HG03460 (cell line): ENCODE measurements around the gene SLC43A2.

Experiments used
- ATAC-seq: cut with Tn5 transposase; IDR thresholded peaks from one replicate; pipeline ENCODE4 v1.9.1; 2021; ENCODE audit not compliant: unreplicated experiment

Gene SLC43A2

DNA sequence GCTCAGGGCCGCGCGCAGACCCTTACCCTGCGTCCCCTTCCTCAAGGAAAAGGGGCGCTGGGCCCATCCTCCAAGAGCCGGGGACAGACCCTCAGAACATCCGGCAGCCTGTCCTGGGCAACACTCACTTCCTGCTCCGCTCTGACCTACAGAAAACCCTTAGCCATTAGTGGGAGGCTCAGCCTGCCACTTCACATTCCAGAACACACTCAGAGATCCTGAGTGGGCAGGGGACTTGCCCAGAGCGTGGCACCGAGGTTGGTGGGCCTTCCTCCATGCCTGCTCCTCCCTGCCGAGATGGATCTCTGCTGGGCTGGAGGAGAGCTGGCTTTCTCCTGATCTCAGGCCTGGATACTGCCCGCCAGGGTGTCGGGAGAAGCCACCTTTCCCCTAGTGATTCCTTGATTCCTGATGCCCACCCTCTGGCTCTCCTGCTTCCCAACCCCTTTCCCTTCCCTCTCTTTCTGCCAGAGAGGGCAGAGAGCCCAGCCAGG is 15.4 kb upstream of the SLC43A2 start:
- no peak for ATAC-seq

DNA sequence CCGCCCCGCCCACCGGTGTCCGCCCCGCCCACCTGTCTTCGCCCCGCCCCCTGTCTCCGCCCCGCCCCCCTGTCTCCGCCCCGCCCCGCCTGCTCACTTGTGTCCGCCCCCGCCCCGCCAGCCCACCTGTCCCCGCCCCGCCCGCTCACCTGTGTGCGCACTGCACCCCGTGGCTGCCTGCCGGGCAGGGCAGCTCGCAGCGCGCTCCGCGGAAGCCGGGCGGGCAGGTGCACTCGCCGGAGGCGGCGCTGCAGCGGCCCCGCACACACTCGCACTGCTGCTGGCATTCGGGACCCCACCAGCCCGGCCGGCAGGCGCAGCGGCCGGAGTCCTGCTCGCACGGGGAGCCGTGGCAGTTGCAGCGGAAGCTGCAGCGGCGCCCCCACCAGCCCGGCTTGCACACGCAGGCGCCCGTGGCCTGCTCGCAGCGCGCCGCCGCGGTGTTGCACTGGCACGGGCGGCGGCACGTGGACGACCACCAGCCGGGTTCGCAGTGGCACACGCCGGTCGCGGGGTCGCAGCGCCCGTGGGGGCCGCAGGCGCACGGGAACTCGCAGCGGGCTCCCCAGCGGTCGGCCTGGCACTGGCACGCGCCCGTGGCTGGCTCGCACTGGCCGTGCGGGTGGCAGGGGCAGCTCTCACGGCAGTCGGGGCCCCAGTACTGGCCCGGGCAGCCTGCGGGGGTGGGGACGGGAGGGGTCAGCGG is 14.8 kb upstream of the SLC43A2 start:
- ATAC-seq, result no peak

DNA sequence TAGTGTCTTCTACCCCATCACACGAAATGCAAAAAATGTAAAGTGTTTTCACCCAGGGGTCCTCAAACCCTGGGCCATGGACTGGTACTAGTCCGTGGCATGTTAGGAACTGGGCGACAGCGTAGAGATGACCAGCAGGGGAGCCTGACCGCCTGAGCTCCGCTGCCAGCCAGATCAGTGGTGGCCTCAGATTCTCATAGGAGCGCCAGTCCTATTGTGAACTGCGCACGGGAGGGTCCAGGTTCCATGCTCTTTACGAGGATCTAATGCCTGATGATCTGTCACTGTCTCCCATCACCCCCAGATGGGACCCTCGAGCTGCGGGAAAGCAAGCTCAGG is 12.4 kb upstream of the SLC43A2 start:
- no peak for ATAC-seq

DNA sequence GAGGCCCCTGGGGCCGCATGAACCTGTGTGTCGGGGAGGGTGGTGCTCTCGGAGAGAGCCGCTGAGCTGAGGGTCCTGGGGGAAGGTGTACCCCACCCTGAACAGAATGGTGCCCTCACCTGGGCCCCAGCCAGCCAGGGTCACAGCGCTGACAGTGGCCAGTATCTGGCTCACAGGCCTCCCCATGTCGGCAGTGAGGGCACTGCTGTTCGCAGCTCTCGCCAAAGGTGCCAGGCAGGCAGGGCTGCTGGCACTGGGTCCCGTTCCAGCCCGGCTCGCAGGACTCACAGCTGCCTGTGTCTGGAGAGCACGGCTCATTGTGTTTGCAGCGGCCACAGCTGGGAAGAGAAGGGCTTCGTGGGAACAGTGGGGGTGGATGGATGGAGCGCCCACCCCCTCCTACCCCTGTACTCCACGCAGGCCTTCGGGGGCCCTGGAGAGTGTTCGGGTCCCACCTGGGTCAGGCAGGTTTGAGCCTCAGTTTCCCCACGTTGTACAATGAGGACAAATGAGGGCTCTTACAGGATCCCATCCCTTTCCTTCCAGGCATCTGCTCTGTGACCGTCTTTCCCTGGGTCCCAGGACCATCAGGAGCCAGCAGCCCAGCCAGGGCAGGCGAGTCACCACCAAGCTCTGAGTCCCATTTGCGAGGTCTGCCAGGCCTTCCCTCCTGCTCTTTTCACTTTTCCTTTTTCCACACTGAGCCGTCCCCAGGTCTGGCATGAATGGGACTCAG is 11.9 kb upstream of the SLC43A2 start:
- ATAC-seq, result no peak

DNA sequence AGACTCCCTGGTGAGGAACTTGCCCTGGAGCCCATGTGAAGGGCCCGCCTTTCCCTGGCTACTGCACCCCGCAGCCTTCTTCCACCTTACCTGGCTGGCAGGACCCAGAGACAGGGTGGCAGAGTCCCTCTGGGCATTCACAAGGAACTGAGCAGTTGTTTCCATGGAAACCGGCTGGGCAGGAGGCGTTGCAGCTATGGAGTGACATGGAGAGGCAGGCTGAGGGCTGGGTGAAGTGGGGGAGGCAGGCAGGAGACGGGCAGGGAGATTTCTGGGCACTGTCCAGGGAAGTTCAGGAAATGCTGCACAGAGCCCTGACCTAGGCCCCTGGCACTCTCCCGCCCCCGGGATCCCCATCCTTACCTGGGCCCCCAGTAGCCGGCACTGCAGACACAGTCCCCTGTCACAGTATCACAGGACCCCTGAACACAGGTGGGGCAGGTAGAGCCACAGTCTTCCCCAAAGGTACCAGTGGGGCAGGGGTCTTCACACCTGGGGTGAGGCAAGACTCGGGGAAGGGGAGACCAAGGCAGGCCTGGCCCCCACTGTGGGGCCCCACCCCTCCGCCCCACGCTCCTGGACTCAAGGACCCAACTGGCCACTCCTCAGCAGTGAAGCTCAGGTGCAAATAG is 11.0 kb upstream of the SLC43A2 start:
- no peak for ATAC-seq

DNA sequence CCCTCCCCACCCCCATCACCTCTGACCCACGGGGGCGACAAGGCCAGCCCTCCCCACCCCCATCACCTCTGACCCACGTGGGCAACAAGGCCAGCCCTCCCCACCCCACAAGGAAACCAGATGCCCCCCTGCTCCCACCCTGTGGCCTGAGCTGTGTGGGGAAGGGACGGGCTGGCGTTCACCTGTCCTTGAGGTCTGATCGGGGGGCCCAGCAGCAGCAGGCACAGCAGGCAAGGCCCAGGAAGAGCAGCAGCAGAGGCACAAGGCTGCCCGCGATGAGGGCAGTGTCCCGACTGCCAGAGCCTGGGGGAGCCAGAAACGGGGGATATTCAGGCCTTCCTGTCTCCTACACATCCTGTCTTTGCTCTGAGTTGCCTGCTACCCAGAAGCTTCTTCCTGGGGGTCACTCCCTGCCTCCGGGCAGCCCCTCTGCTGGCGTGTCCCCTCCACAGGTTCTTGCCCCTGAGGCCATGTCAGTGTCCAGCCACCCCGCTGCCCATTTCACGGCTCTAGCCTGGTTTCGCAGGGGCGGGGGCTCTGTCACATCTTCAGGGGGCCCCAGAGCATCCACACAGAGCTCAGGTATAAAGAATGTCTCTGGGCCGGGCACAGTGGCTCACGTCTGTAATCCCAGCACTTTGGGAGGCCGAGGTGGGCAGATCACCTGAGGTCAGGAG is 10.1 kb upstream of the SLC43A2 start:
- no peak for ATAC-seq

DNA sequence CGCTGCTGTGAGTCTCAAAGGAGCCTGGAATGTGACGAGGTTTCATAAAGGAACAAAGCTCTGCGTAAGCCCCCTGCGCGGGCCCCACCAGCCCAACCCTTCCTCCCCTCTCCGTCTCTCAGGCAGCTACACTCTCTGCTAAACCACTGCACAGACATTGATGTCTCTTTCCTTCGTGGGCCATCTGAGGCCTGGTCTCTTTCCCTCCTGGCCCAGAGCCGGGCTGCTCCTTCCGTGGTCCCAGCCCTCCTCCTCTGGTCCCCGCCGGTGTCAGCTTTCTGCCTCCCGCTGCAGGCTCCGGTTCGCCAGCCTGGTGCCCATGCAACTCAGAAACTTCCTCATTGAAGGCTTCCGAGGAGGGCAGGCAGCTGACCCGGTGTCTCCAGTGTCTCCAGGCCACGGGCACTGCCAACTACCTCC is 9.5 kb upstream of the SLC43A2 start:
- no peak for ATAC-seq

DNA sequence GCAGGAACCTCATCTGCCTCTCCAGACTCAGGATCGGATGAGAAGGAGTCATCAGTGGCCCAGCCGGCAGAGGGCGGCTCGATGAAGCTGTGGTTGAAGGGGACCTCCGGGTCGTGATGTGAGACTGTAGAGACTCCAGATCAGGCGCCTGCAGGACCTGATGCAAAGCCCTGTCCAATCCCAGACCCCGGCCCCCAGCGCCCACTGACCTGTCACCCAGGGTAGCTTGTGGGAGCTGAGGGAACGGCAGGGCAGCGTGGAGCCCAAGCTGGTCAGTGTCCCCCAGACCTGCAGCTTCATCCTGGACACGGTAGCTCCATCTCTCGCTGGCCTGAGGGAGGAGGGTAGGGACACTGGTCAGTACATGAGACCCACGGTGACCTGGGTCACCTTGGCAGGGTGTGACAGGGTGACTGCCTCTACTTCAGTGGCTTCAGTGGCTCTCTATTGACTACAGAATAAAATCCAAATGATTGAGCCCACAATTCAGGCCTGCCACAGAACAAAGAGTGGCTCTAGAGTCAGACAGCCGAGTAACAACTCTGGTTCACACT is 8.2 kb upstream of the SLC43A2 start:
- no peak for ATAC-seq

DNA sequence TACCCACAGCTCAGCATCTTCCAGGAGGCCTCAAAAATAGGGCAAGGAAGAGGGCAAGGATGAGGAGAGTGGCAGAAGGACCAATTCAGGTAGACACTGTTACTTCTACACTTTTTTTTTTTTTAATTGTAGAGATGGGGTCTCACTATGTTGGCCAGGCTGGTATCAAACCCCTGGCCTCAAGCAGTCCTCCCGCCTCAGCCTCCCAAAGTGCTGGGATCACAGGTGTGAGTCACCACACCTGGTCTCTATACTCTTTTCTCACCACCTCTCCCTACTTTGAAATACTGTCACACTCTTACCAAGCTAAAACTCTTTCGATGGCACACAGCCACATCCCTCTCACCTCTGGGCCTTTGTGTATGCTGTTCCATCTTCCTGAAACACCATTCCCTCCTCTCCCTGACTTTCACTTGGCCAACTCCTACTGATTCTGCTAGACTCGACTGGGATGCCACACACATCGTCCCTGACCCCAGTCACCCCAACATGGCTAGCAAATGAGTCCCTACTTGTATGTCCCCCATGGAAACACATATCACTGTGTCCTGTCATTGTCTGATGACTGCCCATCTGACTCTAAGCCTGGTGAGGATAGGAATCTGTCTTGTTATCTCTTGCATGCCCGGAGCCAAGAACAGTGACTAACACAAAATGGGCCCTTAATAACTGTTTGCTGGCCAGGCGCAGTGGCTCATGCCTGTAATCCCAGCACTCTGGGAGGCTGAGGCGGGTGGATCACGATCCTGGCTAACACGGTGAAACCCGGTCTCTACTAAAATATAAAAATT is 7.2 kb upstream of the SLC43A2 start:
- no peak for ATAC-seq

DNA sequence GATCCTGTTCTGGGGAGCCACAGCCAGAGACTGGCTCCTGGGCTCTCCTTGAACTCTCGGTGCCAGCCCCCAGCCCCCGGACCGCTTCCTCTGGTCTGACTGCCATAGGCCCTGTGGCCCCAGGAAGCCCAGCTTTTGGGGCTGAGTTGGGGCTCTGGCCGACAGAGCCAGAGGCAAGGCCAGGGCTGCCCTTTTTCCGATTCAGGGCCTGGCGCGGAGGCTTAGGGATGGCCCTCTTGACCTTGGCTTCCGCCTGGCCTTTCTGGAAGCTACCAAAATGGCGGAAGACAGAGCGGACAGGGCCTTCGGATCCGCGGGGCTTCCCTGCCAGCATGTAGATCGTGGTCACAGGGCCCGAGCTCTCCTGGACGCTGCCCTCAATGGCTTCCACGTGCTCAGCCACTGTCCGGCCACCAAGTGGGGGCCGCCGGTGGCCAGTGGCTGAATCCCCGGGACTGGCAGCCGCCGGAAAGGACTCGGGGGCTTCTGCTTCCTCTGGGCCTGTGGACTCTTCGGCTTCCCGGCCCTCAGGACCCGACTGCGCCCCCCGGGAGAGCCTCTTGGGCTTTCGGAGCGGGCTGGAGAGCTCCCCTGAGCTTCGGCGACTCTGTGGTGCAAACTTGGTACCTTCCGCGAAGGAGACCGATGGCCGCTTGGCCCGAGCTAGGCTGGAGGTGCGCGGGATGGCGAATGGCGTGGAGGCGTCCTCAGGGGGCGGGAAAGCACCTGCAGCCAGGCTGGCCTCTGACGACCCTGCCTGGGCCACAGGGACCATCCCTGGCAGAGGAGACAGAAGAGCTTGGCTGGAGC is 6.4 kb upstream of the SLC43A2 start:
- ATAC-seq, result no peak

DNA sequence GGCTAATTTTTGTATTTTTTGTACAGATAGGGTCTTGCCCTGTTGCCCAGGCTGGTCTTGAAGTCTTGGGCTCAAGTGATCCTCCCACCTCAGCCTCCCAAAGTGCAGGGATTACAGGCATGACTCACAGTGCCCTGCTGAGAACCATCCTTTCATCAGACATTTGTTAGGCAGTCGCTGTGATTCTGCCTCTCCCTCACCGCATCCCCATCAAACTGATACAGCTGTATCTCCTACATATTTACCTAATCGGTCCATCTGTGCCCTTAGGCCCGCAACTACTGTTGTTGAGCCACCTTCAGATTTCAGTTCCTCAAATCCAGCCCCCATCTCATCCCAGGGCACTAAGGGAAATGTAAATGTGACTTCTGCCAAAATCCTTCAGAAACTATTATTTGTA is 2.0 kb upstream of the SLC43A2 start:
- ATAC-seq, result no peak

DNA sequence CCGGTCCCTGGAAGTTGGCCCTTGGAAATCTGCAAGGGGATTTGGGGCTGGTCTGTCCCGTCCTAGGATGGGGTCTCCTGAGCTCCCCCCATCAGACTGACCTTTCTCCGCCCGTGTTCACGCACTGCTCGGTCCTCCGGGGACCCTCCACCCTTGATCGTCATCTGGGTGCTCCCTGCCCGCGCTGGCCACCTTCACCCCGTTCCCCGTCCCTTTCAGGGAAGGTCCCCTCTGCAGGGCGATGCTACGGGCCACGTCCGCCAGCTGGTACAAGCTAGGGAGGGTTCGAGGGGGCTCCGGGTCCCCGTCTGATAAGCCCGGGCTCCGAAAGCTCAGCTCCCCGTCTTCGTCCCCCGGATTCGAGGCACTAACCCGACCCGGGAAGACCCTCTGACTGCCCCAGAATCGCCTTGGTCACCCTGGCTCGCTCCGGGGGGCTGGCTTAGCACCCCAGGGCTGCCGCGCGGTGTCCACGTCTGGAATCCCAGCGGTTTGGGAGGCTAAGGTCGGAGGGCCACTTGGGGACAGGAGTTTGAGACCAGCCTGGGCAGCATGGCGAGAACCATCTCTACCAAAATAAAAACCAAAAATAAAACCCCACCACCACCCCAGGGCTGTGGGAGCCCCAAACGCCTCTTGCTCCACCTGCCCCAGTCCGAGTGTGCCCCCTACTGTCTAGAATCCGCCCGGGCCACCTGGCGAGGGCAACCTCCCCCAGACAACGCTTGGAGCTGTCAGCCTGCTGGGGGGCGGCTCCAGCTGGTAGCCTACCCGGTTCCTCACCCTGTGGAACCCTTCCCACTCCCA is 1.1 kb upstream of the SLC43A2 start:
- no peak for ATAC-seq

DNA sequence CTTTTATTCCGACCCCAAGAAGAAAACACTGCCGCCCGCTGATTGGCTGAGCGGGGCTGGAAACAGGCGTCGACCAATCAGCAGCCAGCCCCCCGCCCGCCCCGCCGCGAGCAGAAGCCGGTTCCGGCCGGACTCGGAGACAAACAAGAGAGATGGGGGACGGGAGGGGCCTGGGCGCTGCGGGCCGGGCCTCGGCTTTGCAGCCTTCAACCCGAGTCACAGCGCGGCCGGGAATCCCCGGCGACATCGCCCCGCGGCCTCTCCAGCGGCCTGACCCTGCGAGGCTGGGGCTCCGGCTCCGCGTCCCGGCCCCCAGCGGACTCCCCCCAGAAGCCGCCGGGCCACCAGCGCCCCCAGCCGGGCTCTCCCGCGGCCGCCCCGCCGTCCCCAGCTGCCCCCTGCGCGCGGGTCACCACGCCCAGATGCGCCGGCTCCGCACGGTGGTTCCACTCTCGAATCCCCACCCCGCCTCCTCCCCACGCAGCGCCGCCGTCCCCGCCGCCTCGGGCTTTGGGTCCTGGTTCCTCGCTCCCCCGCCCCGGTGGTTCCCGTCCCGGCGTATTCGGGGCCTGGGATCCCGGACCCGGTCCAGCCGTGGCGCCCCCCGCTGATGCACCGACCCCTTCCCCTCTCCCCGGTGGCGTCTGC is 346 bp upstream of the SLC43A2 start:
- peak; percentile 40 for ATAC-seq

DNA sequence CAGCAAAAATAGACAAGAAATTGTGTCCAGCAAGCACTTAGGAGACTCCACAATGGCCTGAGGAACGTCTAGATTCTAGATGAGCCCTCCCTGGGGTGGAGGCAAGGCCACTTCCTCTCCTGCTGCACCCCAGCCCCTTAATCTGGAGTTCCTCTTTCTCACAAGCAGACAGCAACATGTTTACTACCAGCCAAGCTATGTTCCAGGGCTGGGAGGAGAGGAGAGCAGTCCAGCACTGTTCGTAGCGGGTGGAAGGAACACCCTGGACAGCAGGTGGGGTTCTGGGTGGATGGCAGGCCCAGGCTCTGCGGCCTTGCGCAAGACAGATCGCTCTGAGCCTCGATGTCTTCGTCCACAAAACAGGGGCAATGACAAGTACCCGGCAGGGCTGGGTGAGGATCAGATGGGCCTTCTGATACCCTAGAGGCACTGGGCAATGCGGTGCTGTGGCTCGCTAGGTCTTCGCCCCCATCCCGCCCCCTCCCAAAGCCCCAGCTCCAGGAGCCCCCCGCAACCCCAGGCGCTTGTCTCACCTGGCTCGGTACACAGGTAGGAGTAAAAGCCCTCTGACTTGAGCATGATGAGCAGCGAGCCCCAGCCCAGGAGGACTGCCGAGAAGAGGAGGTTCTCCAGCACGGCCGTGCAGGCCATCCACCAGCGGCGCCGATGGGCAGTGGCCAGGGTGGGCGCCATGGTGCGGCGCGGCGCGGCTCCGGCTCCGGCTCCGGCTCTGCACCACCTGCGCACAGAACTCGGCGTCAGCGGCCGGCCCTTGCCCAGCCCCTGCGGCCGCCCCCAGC is 1.3 kb downstream of the SLC43A2 start:
- no peak for ATAC-seq

DNA sequence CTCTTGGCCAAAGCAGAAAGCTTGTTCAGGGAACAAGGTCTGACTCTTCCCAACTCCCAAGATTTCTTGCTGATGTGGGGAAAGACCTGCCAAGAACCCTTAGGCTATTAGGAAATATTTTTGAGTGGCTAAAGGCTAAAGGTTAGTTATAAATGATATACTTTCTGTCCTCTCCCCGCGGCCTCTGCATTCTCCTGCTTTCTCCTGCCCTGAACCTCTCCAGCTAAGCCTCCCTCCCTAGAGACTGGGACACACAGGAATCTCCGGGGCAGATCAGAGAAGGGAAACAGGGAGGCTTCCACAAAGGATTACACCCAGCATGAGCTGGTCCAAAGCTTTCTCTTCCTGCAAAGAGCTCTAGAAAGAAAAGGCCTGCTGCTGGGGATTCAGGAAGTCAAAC is 2.3 kb downstream of the SLC43A2 start:
- ATAC-seq, result no peak

DNA sequence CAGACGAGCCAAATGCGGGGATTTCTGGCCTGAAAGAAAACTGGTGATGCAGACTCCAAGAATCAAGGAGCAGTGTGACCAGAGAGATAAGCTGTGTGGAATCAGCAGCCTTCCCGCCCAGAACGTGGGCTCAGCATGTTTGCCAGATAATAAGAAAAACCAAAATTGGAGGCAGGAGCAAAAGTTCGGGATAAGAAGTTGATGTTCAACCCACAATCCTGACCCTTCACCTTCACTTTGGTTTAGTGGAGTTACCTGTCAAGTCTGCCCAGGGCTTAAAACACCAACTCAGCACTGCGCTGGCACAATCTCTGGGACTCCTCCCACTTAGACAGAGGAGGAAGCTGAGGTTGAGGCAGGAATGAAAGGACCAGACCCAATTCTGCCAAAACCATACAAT is 3.1 kb downstream of the SLC43A2 start:
- ATAC-seq, result no peak

DNA sequence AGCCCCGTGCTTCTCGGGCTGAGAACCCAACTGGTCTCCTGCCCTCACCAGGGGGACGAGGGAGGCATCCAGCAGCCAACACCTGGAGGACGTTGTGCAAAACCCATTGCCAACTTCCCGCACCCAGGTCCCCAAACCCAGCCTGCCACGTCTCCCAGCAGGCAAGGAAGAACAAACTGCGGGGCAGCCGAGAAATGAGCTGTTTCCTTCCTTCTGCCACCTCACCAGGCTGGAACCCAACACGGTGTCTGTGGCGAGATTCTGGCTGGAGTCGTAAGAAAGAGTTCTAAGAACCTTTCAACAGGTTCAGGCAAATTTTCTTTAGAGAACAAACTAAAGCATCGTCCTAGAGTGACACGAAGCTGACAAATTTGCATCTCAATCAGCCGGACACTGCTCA is 3.6 kb downstream of the SLC43A2 start:
- no peak for ATAC-seq

DNA sequence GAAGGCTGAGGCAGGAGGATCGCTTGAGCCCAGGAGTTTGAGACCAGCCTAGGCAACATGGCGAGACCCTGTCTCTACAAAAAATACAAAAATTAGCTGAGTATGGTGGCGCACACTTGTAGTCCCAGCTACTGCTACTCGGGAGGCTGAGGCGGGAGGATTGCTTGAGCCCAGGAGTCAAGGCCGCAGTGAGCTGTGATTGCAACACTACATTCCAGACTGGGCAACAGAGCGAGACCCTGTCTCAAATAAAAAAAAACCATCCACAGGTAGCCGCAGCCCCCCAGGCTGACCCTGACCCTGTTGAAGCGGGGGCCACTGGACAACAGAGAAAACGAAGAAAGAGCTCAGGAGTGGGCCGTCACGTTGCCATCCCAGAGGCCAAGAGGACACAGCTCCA is 4.0 kb downstream of the SLC43A2 start:
- ATAC-seq, result no peak
